CD4-positive, alpha-beta T cell treated with Interleukin-6 for 4 hours (primary cell): ENCODE results near the gene VAV3.
"Not testable (repeated sequence)": the region's sequence is repeated elsewhere in the genome, so short reads cannot be mapped to it uniquely, and the experiment has no call there.

Experiments
- DNase-seq: peaks from one replicate; pipeline ENCODE4 v3.0.0-alpha.2; 2020; ENCODE audit warnings: mixed read lengths

The VAV3 gene

DNA sequence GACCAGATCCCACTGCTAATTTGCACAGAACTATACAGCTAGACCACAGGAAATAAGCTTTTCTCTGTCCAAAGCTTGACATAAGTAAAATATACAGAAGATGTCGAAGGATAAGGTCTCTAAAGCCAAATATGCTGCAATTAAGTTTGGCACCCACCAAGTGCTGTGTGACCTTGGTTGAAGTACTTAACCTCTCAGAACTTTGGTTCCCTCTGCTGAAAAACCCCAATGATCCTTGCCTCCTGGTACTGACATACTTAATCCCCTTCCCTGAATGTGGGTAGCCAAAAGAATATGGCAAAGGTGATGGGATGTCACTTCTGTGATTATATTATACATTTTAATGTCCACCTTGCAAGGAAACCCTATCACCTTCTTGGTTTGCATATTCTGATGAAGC, 290.5 kb downstream of the VAV3 start:
- DNase-seq, result no peak

DNA sequence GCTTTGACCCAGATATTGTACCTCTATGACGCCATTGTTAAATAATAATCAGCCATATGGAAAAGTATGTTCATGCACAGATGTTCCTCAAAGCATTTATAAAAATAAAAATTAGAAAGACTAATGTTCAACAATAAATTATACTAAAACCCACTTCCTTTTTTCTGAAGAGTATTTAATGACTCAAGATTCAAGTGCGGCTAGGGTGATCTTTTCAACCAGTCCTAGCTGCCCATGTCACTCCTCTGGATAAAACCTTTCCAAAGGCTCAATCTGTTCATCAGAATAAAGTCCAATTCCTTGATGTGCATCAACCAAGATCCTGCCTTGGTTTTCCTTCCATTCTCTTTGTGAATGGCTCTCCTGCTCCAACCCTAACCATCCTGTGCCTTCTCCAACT, 292.0 kb downstream of the VAV3 start:
- no peak for DNase-seq

DNA sequence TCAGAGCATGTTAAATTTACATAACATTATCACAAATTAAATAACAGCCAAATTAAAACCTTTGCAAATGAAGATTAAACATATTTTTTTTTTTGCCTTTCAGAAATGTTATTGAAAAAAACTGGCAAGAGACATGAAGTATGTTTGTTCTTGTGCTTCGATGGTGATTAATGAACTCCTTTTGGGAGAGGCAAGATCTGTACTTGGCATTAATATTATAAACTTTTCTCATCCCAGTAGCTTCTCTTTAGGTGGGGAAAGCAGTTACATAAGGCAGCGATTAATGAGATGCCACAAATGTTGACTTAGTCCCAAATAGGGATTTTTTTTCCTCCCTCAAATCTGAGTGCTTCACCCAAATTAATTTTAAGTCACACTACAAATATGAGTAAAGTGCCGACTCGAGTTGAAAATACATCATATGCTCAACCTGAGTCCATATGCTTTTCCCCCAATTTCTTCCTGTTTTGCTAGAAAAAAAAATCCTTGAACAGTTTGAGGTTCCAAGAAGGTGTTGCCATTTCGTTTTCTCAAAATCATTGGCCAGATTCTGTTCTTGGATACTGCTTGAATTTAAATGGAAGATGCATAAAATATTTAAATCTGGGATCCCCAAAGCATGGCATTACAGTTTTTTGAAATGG, 294.5 kb downstream of the VAV3 start:
- DNase-seq, result no peak

DNA sequence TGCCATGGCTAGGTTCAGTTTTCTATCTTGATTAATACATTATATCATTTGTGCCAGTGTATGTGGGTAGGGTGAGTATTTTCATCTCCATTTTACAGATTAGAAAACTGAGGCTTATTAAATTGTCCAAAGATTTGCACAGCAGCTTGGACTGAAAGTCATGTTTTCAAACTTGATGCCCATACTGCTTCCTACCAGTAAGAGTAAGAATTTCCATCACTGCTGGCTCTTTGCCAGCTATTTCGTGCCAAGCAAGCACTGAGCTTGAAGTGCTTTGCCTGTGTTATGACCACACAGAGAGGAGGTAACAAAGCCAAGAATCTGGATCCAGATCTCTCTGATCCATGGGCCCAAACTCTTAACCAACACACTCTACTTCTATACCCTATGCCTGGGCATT, 295.0 kb downstream of the VAV3 start:
- no peak for DNase-seq

DNA sequence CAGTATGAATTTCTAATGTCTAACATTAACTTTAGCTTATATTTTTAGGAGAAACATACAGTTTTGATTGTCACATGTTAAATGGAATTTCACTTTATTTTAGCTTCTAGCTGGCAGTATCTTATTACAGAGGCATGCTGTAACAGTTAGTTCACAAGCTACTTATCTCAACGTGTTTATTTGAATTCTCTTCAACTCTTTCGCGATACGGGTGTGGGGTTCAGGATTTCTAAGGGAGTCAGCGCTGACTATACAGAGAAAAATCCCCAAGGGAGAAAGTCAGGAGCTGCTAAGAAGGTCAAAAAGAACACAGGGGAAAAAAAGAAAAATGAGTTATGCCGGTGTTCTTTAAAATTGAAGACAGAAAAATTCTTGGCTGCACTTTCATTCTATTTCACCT, 296.2 kb downstream of the VAV3 start:
- DNase-seq, result no peak

DNA sequence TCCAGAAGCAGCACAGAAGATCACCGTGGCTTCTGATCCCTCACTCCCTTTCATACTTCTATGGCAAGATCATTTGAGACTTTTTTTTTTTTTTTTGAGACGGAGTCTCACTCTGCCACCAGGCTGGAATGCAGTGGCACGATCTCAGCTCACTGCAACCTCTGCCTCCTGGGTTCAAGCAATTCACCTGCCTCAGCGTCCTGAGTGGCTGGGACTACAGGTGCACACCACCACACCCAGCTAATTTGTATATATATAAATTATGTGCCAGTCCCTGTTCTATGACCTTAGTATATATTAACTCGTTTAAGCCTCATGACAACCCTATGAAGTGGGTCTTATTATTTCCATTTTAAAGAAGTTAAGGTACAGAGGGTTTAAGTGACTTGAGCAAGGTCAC, 298.5 kb downstream of the VAV3 start:
- DNase-seq, result no peak

DNA sequence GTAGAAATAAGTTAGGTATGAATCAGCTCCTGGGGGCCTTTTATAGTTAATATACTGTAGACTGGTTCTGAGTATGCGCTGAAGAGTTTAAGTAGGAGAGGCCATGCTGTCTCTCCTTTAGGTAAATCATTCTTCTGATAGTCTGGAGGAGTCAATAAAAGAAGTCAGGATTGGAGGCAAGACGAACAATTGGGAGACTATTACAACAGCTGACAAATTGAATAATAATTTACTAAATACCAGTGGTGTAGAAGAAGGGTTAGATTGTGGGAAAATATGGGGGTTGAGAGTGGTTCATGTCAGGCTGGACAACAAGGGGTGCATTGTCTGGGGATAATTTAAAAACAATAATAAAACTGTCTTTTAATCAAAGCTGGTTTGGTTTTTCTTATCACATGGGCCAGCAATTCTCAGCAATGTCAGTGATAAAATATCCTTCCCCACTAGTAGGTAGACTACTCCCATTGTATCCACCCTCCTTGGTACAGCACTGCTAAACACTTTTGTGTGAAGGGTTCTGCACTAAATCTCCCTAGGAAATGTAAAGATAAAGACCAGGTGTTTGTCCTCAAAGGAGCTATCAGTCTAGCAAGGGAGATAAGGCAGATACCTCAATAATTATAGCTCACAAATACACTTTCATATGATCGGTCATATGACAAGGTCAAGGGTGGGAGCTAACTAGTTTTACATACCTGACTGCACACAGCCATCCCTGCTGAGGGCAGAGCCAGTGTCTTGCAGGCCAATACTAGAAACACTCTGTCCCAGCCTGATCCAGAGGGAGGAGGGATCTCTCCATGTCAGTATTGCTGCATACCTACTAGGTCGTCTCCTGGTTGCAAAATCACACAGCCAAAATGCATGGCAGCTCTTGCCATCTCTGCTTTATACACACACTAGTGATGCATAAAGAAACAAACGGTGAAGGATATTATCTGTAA, 299.7 kb downstream of the VAV3 start:
- no peak for DNase-seq

DNA sequence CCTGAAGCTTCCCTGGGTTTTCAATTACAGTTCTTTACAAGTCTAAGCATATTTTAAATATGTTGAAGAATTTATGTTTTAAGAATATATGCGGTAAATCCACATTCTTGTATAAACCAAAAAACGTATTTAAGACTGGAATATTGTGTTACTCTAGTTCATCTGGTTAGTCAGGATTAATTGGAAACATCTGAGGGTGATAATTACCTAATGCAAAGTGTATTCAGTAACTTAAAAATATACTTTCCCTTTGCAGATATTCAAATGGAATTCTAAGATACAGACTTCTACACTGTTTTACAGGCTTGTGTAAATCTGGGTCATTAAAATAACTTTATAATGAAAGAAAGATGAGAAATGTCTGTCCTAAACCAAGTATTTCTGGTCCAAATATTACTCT, 302.0 kb downstream of the VAV3 start:
- DNase-seq, result no peak

DNA sequence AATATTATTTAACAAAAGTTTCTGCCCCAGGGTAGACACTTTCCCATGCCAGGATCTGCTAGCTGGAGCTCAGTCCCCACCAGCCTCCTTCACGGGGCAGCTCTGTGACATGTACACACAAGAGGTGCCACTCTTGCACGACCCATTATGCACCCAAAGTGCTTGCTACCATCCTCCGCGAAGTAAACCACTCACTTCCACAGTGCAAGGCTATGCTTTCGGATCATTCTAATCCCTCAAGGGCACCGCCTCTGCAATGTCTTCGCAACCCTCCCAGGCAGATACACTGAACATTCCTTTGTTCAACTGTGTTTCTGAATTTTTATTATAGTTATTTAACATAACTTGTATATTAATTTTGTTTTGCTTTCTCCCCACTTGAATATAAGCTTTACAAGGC, 303.8 kb downstream of the VAV3 start:
- DNase-seq, result no peak

DNA sequence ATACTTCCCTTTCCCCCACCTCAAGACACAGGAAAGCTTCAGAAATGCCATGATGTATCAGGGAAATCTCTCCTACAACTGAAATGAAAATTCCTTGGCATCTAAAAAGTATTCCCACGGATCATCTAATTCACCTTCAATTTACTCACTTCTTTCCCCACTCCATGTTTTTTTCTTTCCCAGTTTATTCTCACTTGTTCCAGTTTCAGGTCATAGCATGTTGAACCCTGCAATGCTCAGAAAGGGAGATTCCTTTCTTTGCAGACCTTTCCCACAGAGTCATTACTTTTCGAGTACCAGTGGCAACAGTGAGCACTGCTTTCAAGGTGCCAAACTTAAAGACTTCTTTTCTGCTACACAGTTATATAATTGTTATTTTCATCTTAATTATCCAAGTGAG, 305.0 kb downstream of the VAV3 start:
- no peak for DNase-seq

DNA sequence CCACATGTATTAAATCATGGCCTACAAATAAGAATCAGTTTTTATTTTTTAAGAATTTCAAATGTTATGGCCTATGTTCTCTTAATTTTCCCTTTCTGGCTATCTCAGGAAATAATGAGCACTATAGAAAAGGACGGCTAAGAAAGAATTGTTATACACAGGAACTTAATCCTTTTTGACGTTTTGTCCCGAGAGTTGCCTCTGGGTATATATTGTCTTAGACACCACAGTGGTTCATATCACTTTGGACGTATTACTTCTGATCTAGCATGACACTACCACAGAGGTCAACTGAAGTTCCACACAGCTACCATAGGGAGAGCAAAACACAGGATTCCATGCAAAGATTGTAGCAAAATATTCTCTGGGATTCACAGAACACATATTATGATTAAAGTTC, 307.6 kb downstream of the VAV3 start:
- no peak for DNase-seq

DNA sequence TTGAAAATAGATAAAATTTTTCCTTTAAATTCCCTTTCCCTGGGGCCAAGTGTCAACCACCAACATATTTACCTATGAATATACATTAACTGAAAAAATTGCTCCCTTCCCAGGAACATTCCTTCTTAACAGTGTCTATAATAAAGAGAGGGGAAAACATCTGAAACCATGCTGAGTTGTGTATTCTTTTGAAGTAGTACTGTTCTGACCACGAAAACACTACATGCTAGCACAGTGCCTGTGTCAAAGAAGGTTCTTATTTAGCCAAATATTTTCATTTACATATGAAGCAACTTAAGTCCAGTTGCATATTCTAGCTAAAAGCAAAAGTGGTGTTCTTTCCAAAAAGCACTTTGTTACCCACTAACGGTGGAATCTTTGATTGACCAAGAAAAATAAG, 311.2 kb downstream of the VAV3 start:
- no peak for DNase-seq

DNA sequence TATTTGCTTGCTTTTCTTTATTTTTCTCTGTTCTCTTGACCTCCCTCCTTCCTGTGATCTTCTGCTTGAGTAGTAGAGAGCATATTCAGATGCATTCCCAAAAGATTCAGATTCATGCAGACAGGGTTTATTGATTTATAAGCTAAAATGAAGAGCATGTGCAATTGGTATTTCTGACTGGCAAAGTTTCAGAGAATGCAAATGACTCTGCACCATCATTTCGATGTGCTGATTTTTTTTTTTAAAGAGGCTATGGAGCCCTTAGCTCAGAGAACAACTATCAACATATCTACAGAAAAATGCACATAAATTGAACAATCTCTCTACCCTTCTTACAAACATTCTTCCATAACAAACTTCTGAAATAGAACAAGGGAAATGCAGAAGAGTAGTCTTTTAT, 312.0 kb downstream of the VAV3 start:
- DNase-seq, result no peak

DNA sequence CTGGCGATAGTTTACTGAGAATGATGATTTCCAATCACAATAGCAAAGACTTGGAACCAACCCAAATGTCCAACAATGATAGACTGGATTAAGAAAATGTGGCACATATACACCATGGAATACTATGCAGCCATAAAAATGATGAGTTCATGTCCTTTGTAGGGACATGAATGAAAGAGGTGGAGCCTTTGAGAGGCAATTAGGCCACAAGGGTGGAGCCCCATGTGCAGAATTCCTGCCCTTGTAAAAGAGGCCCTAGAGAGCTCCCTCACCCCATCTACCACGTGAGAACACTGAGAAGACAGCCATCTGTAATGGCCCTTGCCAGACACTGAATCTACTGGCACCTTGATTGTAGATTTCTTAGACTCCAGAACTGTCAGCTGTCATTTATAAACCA, 314.2 kb downstream of the VAV3 start:
- not testable (repeated sequence) for DNase-seq

DNA sequence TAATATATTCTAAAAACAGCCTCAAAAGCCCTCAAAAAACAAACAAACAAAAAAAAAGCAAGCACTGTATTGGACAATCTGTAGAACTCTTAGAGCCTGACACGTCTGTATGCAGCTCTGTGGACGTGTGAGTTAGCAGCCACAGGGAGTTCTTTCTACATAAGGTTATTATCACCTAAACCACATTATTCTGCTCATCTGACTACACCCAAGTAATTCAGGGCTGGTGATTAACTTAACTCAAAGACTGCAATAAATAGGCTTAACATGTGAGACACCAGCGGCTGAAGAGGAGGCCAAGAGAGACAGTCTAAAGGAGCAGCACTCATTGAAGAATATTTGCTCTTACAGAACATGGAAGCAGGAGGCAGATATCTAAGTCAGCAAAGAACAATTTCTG, 316.0 kb downstream of the VAV3 start:
- DNase-seq, result no peak

DNA sequence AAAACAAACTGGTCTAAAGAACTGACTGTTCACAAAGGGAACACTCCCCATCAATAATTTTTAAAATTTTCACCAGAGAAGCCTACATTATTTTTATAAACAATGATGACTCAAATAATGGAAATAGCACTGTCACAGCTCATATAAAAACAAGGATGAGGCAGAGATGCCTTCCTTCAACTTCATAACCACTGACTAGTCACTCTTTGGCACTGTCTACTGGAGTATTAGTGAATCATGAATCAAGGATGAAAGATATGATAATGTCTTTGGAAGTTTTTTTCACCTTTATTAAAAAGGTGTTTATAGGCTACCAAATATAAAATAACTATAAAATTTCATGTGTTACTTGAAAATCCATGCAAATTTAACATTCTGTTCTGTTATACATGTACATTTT, 316.9 kb downstream of the VAV3 start:
- no peak for DNase-seq

DNA sequence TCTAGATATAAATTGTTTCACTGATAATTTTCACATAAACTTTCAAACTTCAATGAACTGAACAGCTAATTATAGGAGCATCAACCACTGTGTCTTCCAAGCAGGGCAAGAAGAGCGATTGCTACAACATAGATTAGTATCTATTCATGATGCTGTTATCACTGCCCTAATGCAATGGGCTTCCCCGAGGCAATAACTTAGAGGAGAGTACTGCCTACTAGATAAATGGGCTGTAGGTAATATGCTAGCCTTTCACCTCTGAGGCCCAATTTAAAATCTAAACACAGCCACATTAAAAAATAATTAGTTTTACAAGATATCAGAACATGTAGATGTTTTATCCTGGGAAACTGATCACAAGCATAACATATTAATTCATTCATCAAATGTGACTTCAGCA, 318.0 kb downstream of the VAV3 start:
- no peak for DNase-seq

DNA sequence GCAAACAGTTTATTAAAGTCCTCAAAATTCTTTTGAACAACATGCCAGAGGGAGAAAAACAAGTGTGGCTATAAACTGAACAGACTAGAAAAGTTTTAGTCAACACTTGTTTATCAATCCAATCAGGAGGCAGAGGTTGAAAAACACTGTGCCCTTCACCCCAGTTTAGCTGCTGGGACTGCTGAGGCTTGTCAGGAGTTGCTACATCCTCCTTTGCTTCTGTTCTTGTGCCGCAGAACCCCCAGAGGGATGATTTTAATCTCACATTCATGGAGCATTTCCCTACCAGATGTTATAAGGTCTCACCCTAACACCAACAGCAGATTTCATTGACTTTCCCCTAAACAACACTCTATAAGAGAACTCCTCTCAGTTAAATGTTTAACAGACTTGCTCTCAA, 321.2 kb downstream of the VAV3 start:
- no peak for DNase-seq

DNA sequence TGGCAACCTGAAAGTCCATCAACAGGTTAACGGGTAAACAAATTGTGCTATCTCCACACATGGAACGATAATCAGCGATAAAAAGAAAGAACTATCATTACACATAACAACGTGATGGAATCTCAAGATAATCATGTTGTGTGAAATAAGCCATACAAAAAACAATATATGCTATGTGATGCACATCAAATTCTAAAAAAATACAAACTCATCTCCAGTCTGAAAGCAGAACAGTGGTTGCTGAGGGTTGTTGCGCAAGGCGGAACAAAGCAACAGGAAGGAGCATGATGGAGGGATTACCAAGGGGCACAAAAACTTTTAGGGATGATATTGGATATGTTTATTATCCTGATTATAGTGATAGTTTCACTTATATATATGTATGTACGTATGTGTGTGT, 324.8 kb downstream of the VAV3 start:
- no peak for DNase-seq

DNA sequence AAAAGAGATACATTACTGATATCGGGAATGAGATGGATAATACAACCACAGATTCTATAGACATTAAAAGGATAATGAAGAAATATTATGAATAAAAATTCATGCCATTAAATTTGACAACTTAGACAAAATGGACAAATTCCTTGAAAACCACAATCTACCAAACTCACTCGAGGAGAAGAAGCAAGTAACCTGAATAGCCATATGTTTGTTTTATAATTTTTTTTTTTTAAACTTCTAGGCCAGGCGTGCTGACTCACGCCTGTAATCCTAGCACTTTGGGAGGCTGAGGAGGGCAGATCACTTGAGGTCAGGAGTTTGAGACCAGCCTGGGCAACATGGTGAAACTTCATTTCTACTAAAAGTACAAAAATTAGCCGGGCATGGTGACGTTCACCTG, 327.9 kb downstream of the VAV3 start:
- no peak for DNase-seq

DNA sequence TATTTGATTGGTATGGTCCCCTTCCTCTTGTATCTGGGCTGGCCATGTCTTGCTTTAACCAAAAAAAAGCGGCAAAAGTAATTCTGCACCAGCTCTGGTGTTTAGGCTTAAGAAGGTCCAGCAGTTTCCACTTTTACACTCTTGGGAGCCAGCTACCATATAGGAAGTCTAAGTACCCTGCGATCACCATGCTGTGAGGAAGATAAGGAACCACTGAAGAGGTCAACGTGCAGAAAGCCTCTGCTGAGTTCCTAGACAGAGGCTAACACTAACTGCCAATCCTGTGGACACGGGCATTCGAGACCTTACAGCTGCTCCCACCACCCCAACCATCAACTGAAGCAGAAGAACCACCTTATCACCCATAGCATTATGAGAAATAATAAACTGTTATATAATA, 331.4 kb downstream of the VAV3 start:
- no peak for DNase-seq

DNA sequence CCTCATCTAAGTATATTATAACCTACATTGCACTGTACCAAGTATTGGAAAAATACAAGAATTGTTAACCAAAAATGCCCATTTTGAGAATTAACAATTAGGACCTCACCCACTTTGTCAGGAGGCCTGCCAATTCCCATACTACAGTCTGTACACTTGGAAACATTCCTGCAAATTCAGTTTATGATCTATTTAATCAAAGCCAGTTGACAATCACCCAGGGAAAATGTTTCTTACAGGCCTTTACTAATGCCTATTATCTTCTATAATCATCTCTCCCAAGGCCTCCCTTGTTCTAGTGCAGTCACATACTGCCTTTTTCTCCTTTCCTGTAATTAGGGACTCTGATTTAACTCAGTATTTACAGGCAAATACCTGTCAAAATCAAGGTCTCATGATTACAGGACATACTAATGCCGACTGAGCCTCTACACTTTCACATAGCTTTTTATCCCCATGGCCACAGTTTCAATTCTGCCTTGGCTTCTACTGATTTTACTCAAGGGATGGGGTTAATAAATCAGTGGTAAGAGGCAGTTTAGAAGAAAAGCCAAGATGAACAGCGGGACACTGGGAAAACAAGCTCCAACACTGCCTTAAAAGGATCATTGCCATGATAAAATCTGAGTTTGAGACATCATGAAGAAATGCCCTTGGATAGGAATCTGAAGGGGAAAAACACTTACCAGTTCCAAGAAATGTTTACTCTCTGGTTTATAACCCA, 338.7 kb downstream of the VAV3 start:
- no peak for DNase-seq

DNA sequence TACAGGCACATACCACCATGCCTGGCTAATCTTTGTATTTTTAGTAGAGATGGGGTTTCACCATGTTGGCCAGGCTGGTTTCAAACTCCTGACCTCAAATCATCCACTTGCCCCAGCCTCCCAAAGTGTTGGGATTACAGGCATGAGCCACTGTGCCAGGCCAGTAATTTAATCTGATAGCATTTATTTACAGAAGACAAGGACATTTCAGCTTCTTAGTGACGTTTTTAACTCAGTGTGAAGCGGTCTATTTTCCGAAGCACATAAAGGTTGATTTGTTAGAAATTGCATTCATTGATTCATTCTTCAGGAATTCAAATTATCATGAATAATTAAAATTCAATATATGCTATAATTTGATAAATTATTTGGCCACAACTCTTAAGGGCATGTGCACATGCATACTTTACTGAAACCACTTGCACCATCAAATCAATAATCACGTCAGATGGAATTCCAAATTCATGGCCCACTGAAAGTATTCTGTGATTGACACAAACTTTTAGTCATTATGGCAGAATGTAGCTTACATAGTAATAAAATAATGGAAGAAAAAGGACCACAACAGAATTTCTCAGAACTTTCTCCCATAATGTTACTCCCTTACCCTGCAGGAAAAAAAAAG, 339.5 kb downstream of the VAV3 start:
- DNase-seq, result no peak
